DMS153 (cell line): ENCODE data around the gene MTFR1L.

Experiments used
- DNase-seq: peaks from one replicate; lab custom pipeline; 2025; lab: John Stamatoyannopoulos, UW

Gene MTFR1L

GRCh38 chr1:25878690-25879089, 58.9 kb downstream of the MTFR1L start:
- DNase-seq: no peak

DNA sequence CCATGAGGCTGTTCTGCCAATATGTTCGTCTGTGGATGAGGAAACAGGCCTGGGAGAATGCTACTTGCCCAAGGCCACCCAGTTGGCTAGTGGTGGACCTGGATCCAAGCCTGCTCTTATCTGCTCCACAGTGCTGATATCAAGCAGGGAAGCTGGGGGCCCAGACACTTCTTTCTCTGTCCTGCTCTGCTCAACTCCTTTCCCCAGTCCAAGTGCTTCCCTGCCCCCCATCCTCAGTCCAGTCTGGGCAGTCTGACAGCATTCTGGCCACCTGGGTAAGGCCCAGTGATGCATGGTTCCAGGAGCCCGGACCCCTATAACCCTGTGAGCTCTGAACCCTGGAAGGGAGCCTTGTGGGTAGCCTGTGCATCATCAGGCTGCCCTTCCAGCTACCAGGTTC, 59.9 kb downstream of the MTFR1L start:
- no peak for DNase-seq

DNA sequence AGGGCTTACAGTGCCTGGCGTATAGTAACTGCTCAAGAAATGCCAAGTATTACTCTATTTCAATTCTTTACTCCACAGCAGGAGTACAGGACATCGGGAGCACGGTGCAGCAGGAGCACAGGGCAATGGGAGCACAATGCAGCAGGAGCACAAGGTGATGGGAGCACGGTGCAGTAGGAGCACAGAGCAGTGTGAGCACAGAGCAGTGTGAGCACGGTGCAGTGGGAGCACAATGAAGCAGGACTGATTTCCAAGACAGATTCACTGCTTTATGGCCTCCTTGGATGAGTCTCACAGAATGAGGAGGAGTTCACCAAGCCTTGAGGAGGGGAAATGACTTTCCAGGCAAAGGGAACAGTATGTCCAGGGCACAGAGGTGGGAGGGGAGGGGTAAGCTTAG, 60.8 kb downstream of the MTFR1L start:
- no peak for DNase-seq

GRCh38 chr1:25881266-25881665, 61.5 kb downstream of the MTFR1L start:
- DNase-seq: no peak
